HepG2 (cell line): ENCODE measurements around the gene GNAL. TPM values are rescaled to one million over a fixed set of nuclear protein-coding genes. Genes with fewer than 3 reads are reported as not detected.

ENCODE experiments used
- ATAC-seq: fragments of 200-7000 bp; cut with Tn5 transposase; 3 replicates; pipeline ENCODE4 v1.9.1; 2020; ENCODE audit warnings: mild to moderate bottlenecking, moderate library complexity
- BruUV-seq: library from RNA; stranded (reverse); fragments of 400-500 nt; replicated peaks from 2 replicates; lab custom pipeline; 2021; lab: Mats Ljungman, UMichigan
- CTCF ChIA-PET: fragments of 300-600 bp; formaldehyde crosslinking; extraction: SDS; loops from one replicate; lab custom pipeline; 2021; ENCODE audit warnings: low total read pairs, inconsistent platforms, low intra/inter-chr PET ratio; lab: Yijun Ruan, JAX
- POLR2A ChIA-PET: fragments of 350-600 bp; sonication (Branson Sonifier 250); formaldehyde crosslinking; loops from one replicate; lab custom pipeline; 2020; ENCODE audit warnings: antibody characterized with exemption, inconsistent platforms; lab: Yijun Ruan, JAX
- DNase-seq: peaks from one replicate; pipeline ENCODE4 v3.0.0-alpha.2; 2015; ENCODE audit warnings: low spot score
- FAIRE-seq: peaks from 3 replicates; lab custom pipeline; 2011; peaks lifted over from hg19 to GRCh38; lab: Jason Lieb, UNC
- H2AFZ ChIP-seq: one replicate; pipeline ENCODE4 v1.6.1; 2011; ENCODE audit warnings: low read length, inconsistent platforms
- H3K27ac ChIP-seq: fragments of 300-600 bp; 3 replicates; pipeline ENCODE4 v1.8.0; 2011; ENCODE audit warnings: mixed run types, mild to moderate bottlenecking, mixed read lengths, low read length, inconsistent platforms; ENCODE audit not compliant: insufficient read depth; ENCODE audit errors: extremely low read length
- H3K27me3 ChIP-seq, 2 experiments: fragments of 200-600 bp in 1 of 2; 2 replicates in 1 of 2; 3 replicates in 1 of 2; pipeline versions ENCODE4 v1.6.0 to v1.8.0; 2011; ENCODE audit warnings: low read length in 2 of 2, mild to moderate bottlenecking in 2 of 2, moderate library complexity in 2 of 2, inconsistent platforms in 1 of 2; ENCODE audit not compliant: insufficient read depth in 2 of 2, control insufficient read depth in 1 of 2
- H3K36me3 ChIP-seq, 2 experiments: fragments of 200-600 bp in 1 of 2; replicated peaks in 1 of 2; 2 replicates in 1 of 2; 3 replicates in 1 of 2; pipeline versions ENCODE4 v1.5.1 to v1.8.0; 2011; ENCODE audit warnings: low read length in 2 of 2, inconsistent platforms in 1 of 2; ENCODE audit not compliant: insufficient read depth in 2 of 2, control insufficient read depth in 1 of 2
- H3K4me1 ChIP-seq: 2 replicates; pipeline ENCODE4 v1.5.1; 2012; ENCODE audit warnings: low read length, inconsistent platforms; ENCODE audit not compliant: insufficient read depth
- H3K4me2 ChIP-seq: 2 replicates; pipeline ENCODE4 v1.6.0; 2011; ENCODE audit warnings: low read depth, low read length, inconsistent platforms
- H3K4me3 ChIP-seq, 3 experiments: fragments of 200-600 bp in 1 of 3; sonication (generic), shearing (Covaris generic) in 1 of 3; replicated peaks in 1 of 3; 2 replicates each; pipeline ENCODE4 v1.5.1; 2011 to 2016; ENCODE audit warnings: low read length in 3 of 3, inconsistent platforms in 2 of 3, low read depth in 2 of 3, mild to moderate bottlenecking in 2 of 3, control low read depth in 1 of 3, mixed read lengths in 1 of 3; ENCODE audit not compliant: insufficient read depth in 1 of 3
- H3K79me2 ChIP-seq: one replicate; pipeline ENCODE4 v1.6.1; 2011; ENCODE audit warnings: low read length, inconsistent platforms; ENCODE audit not compliant: insufficient read depth
- H3K9ac ChIP-seq: 2 replicates; pipeline ENCODE4 v1.6.0; 2011; ENCODE audit warnings: mild to moderate bottlenecking, low read depth, low read length, inconsistent platforms; ENCODE audit not compliant: insufficient read depth
- H3K9me3 ChIP-seq: 2 replicates; pipeline ENCODE4 v1.5.1; 2012; ENCODE audit warnings: mild to moderate bottlenecking, low read length
- H4K20me1 ChIP-seq: 2 replicates; pipeline ENCODE4 v1.6.0; 2011; ENCODE audit warnings: inconsistent platforms, mild to moderate bottlenecking, low read length, moderate library complexity; ENCODE audit not compliant: insufficient read depth
- CBX5 ChIP-seq: sonication (generic); formaldehyde crosslinking; IDR thresholded peaks from 2 replicates; pipeline ENCODE4 v1.4.0; 2020; ENCODE audit warnings: missing genetic modification reagents, borderline replicate concordance
- FOXJ3 ChIP-seq: sonication (generic); formaldehyde crosslinking; IDR thresholded peaks from 2 replicates; pipeline ENCODE4 v1.4.0; 2020; ENCODE audit warnings: missing genetic modification reagents, mild to moderate bottlenecking, borderline replicate concordance
- NRL ChIP-seq: sonication (generic); formaldehyde crosslinking; IDR thresholded peaks from 2 replicates; pipeline ENCODE4 v1.5.0; 2020; ENCODE audit warnings: missing genetic modification reagents, mild to moderate bottlenecking, moderate library complexity, borderline replicate concordance
- SMYD3 ChIP-seq: sonication (generic); formaldehyde crosslinking; IDR thresholded peaks from 2 replicates; pipeline ENCODE4 v1.8.1; 2023; ENCODE audit warnings: mild to moderate bottlenecking, missing genetic modification reagents
- SOX13 ChIP-seq, 3 experiments: fragments of 450-650 bp in 1 of 3; sonication (generic) in 1 of 3; formaldehyde crosslinking in 1 of 3; IDR thresholded peaks in 2 of 3; conservative IDR thresholded peaks in 1 of 3; 2 replicates each; pipeline versions ENCODE4 v1.5.0 to v1.6.1; 2016 to 2020; ENCODE audit warnings: antibody characterized with exemption in 1 of 3, mild to moderate bottlenecking in 1 of 3, missing compliant biosample characterization in 1 of 3, missing genetic modification reagents in 1 of 3, moderate library complexity in 1 of 3
- STAG1 ChIP-seq: sonication (generic); formaldehyde crosslinking; IDR thresholded peaks from 2 replicates; pipeline ENCODE4 v1.4.0; 2020; ENCODE audit warnings: missing genetic modification reagents
- TBP ChIP-seq: sonication (generic); formaldehyde crosslinking; IDR thresholded peaks from 2 replicates; pipeline ENCODE4 v1.5.0; 2020; ENCODE audit warnings: missing genetic modification reagents
- WIZ ChIP-seq: sonication (generic); formaldehyde crosslinking; IDR thresholded peaks from 2 replicates; pipeline ENCODE4 v1.5.1; 2020; ENCODE audit warnings: mild to moderate bottlenecking, missing genetic modification reagents
- ZNF17 ChIP-seq: sonication (generic); formaldehyde crosslinking; IDR thresholded peaks from 2 replicates; pipeline ENCODE4 v1.5.0; 2020; ENCODE audit warnings: mild to moderate bottlenecking, missing genetic modification reagents
- ZNF253 ChIP-seq: sonication (generic); formaldehyde crosslinking; IDR thresholded peaks from 2 replicates; pipeline ENCODE4 v1.8.0; 2022; ENCODE audit warnings: mild to moderate bottlenecking, missing genetic modification reagents, borderline replicate concordance
- ZNF282 ChIP-seq: fragments of 450-650 bp; IDR thresholded peaks from 2 replicates; pipeline ENCODE4 v1.6.1; 2018; ENCODE audit not compliant: partially characterized antibody
- ZNF598 ChIP-seq: sonication (generic); formaldehyde crosslinking; IDR thresholded peaks from 2 replicates; pipeline ENCODE4 v1.5.1; 2020; ENCODE audit warnings: mild to moderate bottlenecking, missing genetic modification reagents, borderline replicate concordance
- ZSCAN25 ChIP-seq: sonication (generic); formaldehyde crosslinking; IDR thresholded peaks from 2 replicates; pipeline ENCODE4 v1.8.0; 2022; ENCODE audit warnings: mild to moderate bottlenecking, missing genetic modification reagents
- WGBS: methylation state at CpG from one replicate; pipeline ENCODE4 v1.1.6; 2017; ENCODE audit warnings: low lambda C conversion rate; 5-methylcytosine and 5-hydroxymethylcytosine counted together
- in situ Hi-C: cut with HindIII; loops from 2 replicates; pipeline ENCODE4 v1.10.0; 2017; ENCODE audit warnings: low pct_unique_long_range_greater_than_20kb; ENCODE audit not compliant: extremely low pct_ligation_motif_present
- intact Hi-C: fragments of 100-400 bp; cut with micrococcal nuclease; formaldehyde crosslinking; loops from one replicate; pipeline ENCODE4 v1.10.0; 2022; ENCODE audit not compliant: unreplicated experiment
- polyA plus RNA-seq, 8 experiments: library from polyadenylated mRNA; depleted of rRNA in 3 of 8; stranded (reverse) in 7 of 8; unstranded in 1 of 8; fragments of >200 nt; fragmentation: Illumina TruSeq in 4 of 8; extraction: Trizol in 4 of 8; gene quantifications; 2 replicates each; pipeline versions ENCODE4 v1.2.1 to v1.2.3, GENCODE V29; 2011 to 2016; ENCODE audit warnings: low read depth in 4 of 8, missing spikeins in 1 of 8, mixed read lengths in 1 of 8; ENCODE audit not compliant: insufficient read depth in 1 of 8
- total RNA-seq, 5 experiments: library from RNA; depleted of rRNA; stranded (reverse); fragments of >200 nt; fragmentation: Illumina TruSeq; extraction: Trizol; gene quantifications; 2 replicates each; pipeline ENCODE4 v1.2.3, GENCODE V29; 2016; ENCODE audit warnings: low read depth in 1 of 5
- TF ChIP-seq, protein P1 (sequence below): sonication (generic); formaldehyde crosslinking; IDR thresholded peaks from 2 replicates; pipeline ENCODE4 v1.5.1; 2020; ENCODE audit warnings: missing genetic modification reagents, mild to moderate bottlenecking, borderline replicate concordance
- TF ChIP-seq, protein P2 (sequence below): sonication (generic); formaldehyde crosslinking; IDR thresholded peaks from 2 replicates; pipeline ENCODE4 v1.9.0; 2022; ENCODE audit warnings: low read depth, missing genetic modification reagents
- TF ChIP-seq, protein P3 (sequence below): IDR thresholded peaks from 2 replicates; pipeline ENCODE4 v1.6.1; 2016
- TF ChIP-seq, protein P4 (sequence below): sonication (generic); formaldehyde crosslinking; IDR thresholded peaks from 2 replicates; pipeline ENCODE4 v1.5.0; 2020; ENCODE audit warnings: missing genetic modification reagents, mild to moderate bottlenecking, borderline replicate concordance

Gene GNAL
- total and polyA plus RNA-seq, 2 of the 13 experiments (the other 11 are each of a cell fraction or from before 2014, with no cell fraction given), result 0.87 to 1.4 TPM

DNA sequence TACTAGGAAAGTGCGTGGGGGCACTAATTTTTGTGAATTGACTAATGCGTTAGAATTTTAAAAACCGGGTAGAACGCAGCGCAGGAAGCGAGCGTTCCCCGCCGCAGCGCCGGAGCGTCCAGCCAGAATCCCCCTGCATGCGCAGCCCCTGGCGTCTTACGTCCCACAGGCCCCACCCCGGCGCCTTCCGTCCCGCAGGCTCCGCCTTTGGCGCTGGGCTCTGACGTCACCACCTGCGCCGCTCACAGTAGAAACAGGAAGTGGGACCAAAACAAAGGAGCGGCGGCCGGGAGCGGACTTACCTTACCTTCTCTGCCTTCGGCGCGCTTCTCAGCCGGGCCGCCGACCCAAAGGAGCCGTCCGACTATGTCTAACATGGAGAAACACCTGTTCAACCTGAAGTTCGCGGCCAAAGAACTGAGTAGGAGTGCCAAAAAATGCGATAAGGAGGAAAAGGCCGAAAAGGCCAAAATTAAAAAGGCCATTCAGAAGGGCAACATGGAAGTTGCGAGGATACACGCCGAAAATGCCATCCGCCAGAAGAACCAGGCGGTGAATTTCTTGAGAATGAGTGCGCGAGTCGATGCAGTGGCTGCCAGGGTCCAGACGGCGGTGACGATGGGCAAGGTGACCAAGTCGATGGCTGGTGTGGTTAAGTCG, 162.2 kb downstream of the GNAL start, which contains the start of gene CHMP1B:
CHMP1B (plus strand) TSS at position 268 of the 660 bp plus-strand sequence; CDS start at position 367, 99 bp downstream.
- Histone ChIP-seq H3K9me3 (no peaks in the 10 kb centered on the region), H3K4me2 (peak within 1 kb of the TSS; percentile 96), H3K27ac (peak within 1 kb of the TSS; percentile 80), H3K36me3 (no peaks in the 10 kb centered on the region), H3K4me1 (peaks cover 49% of the 10 kb centered on the region), H2AFZ (peak within 1 kb of the TSS; percentile 91), H3K4me3 (peak within 1 kb of the TSS; percentile 68 to 93 (median 83)), H3K79me2 (peaks cover 27% of the 10 kb centered on the region), H3K27me3 (no peaks in the 10 kb centered on the region; a peak in 2 of 5 replicates), H4K20me1 (no peaks in the 10 kb centered on the region), H3K9ac (peak within 1 kb of the TSS; percentile 91)
- ATAC-seq (peak; percentile 91), DNase-seq (peak; percentile 91), FAIRE-seq (peak; percentile 49)
- in situ Hi-C loops (no loop called here), intact Hi-C loops (loop anchor here (1.0 to 10.0 kb wide), 3 partner anchors 11 to 144 kb away; partner anchors contain the start of gene MPPE1)
- under 1% methylated on average over 30 of the region's 53 CpGs for WGBS
- ChIA-PET CTCF (no interaction called here), POLR2A (interaction anchor here (0.8 to 2.4 kb wide), 5 partner anchors 11 to 144 kb away, joined by 3 to 16 read pairs (median 6); no protein-coding TSS in a partner anchor)
- BruUV-seq, result no TSS peak
- TF ChIP-seq FOXJ3 (CRISPR knock-in tag), result peak; percentile 85
- TF ChIP-seq ZNF282, result no peak
- peak; percentile 55 for TF ChIP-seq ZNF598 (CRISPR knock-in tag)
- no peak for TF ChIP-seq SOX13 (IDR thresholded peaks at IDR 0.05)
- peak in 1 of 2 experiments; percentile 62; a peak in 2 of 4 replicates for TF ChIP-seq SOX13 (CRISPR knock-in tag; conservative IDR thresholded peaks at IDR 0.05 in 1 of 2, IDR thresholded peaks at IDR 0.05 in 1 of 2)
- TF ChIP-seq ZNF253 (CRISPR knock-in tag), result peak; percentile 57; the same call in 1 of the 2 replicates
- peak; percentile 82; the same call in 1 of the 2 replicates for TF ChIP-seq CBX5
- no peak for TF ChIP-seq ZNF17 (CRISPR knock-in tag)
- peak; percentile 37; the same call in 1 of the 2 replicates for TF ChIP-seq ZSCAN25
- TF ChIP-seq WIZ (CRISPR knock-in tag), result no peak
- TF ChIP-seq STAG1, result no peak
- TF ChIP-seq, protein P1, sequence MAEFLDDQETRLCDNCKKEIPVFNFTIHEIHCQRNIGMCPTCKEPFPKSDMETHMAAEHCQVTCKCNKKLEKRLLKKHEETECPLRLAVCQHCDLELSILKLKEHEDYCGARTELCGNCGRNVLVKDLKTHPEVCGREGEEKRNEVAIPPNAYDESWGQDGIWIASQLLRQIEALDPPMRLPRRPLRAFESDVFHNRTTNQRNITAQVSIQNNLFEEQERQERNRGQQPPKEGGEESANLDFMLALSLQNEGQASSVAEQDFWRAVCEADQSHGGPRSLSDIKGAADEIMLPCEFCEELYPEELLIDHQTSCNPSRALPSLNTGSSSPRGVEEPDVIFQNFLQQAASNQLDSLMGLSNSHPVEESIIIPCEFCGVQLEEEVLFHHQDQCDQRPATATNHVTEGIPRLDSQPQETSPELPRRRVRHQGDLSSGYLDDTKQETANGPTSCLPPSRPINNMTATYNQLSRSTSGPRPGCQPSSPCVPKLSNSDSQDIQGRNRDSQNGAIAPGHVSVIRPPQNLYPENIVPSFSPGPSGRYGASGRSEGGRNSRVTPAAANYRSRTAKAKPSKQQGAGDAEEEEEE, result peak; percentile 85; the same call in 1 of the 2 replicates
- TF ChIP-seq, protein P2, sequence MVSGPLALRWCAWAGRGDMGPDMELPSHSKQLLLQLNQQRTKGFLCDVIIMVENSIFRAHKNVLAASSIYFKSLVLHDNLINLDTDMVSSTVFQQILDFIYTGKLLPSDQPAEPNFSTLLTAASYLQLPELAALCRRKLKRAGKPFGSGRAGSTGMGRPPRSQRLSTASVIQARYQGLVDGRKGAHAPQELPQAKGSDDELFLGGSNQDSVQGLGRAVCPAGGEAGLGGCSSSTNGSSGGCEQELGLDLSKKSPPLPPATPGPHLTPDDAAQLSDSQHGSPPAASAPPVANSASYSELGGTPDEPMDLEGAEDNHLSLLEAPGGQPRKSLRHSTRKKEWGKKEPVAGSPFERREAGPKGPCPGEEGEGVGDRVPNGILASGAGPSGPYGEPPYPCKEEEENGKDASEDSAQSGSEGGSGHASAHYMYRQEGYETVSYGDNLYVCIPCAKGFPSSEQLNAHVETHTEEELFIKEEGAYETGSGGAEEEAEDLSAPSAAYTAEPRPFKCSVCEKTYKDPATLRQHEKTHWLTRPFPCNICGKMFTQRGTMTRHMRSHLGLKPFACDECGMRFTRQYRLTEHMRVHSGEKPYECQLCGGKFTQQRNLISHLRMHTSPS (CRISPR knock-in tag), result no peak
- TF ChIP-seq, protein P3, sequence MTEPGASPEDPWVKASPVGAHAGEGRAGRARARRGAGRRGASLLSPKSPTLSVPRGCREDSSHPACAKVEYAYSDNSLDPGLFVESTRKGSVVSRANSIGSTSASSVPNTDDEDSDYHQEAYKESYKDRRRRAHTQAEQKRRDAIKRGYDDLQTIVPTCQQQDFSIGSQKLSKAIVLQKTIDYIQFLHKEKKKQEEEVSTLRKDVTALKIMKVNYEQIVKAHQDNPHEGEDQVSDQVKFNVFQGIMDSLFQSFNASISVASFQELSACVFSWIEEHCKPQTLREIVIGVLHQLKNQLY (CRISPR knock-in tag), result no peak
- TF ChIP-seq, protein P4, sequence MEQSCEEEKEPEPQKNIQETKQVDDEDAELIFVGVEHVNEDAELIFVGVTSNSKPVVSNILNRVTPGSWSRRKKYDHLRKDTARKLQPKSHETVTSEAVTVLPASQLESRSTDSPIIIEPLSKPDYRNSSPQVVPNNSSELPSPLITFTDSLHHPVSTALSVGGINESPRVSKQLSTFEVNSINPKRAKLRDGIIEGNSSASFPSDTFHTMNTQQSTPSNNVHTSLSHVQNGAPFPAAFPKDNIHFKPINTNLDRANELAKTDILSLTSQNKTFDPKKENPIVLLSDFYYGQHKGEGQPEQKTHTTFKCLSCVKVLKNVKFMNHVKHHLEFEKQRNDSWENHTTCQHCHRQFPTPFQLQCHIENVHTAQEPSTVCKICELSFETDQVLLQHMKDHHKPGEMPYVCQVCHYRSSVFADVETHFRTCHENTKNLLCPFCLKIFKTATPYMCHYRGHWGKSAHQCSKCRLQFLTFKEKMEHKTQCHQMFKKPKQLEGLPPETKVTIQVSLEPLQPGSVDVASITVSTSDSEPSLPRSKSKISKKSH (CRISPR knock-in tag), result no peak
- no peak for TF ChIP-seq TBP (CRISPR knock-in tag)
- no peak for TF ChIP-seq SMYD3 (CRISPR knock-in tag)
- no peak; the same call in 1 of the 2 replicates for TF ChIP-seq NRL (CRISPR knock-in tag)
